T-helper 2 cell (primary cell): ENCODE data around the gene HSPA4L.

ENCODE experiments used
- DNase-seq, 5 experiments: peaks; one replicate each; pipeline versions ENCODE4 v3.0.0 to v3.0.0-alpha.2; 2012 to 2022

Gene HSPA4L

DNA sequence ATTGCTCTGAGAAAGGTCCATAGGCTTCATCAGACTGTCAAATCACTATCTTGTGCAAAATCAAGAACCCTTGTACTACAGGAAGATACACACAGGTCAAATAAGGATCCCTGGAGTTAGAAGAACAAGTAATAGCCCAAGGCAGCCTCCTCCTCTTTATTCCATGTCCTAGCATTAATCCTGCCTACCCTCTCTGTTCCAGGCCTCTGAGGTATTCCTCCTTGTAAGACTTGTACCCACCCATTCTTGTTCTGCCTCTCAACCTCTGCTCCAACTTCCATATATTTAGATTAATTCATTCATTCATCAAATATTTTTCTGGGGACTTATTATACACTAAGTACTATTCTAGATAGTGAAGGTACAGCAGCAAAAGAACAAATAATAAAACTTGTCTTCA lies 88.2 kb downstream of the HSPA4L start:
- no peak for DNase-seq

DNA sequence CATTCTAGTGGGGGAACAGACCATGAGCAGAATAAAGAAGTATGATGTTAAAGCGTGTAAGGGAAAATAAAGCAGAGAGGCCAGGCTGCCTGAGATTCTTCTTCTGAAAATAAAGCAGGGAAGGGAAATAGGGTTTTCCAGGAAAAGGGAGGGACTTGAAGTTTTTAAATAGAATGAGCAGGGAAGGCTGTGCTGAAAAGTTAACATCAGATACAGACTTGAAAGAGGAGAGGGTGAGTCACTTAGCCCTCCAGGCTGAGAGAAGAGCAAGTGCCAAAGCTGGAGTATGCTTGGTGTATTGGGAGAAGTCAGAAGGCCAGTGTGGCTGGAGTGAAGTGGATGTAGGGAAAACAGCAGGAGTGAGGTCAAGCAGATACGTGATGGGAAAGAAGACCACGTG lies 88.6 kb downstream of the HSPA4L start:
- no peak for DNase-seq

DNA sequence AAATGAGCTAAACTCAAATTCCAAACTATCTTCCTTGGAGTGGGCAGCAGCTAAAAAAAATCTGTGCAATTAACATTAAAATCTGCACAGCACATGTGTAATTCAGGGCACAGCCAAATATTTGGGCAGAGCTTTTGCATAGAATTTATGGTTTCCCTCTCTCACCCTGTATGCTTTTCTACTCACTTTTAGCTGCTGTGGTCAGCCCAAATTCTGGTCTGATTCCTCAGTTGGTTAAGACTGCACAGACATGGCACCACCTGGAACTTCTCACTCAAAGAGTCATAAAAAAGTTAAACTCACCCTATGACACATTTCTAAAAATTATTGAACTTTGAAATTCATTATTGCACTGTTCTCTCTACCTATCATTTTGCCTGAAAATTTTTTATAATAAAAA lies 93.7 kb downstream of the HSPA4L start:
- peak in 1 of 5 experiments; percentile 17 for DNase-seq

DNA sequence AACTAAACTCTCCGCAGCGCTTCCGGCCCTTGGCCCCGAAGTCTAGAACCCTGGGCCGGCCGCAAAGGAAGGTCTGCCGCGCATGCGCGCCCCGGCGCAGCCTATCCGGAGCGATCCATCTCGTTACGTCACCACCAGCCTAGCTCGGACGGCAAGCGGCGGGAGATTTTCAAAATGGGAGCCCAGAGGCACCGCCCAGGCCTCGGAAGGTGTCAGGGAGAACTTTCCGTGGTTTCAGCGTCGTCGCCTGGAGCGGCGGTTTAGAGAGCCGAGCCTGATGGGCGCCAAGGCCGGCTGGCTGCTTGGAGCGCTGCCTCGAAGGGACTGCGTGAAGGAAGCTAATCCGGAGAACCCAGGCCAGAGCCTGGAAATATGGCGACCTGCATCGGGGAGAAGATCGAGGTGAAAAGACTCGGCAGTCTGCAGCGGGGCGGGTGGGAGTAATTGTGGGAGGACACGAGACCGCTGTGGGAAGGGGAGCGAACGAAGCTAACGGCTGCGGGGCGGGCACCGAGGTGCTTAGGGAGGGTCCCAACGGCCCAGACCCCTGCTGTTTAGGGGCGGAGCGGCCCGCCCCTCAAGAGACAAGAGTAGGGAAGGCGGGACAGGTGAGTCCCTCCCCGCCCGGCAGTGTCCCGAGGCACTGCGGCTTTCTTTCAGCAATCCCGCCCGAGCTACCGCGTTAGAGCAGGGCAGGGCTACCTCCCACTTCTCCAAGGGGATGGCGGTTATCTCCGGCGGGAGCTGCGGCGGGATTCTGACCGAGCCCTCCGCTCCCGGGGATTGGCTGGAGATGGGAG lies 98.8 kb downstream of the HSPA4L start, which contains the start of gene PLK4:
TSS of gene PLK4 (plus strand) at position 131 of the 800 bp plus-strand sequence. CDS start at position 373, 242 bp downstream.
- peak; percentile 78 to 98 (median 90) for DNase-seq

DNA sequence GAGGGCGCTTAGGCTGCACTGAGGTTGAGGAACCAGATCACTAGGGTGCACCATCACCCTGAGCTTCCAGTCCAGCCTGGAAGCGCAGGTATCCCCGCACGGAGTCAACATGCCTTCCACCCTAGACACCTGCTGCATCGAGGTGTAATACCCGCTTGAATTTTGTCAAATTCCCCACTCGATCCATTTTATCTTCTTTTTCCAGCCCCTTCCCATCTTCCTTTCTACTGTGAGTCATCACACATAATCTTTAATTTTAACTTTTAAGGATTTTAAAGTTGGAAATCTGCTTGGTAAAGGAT lies 99.4 kb downstream of the HSPA4L start:
- DNase-seq, result no peak

DNA sequence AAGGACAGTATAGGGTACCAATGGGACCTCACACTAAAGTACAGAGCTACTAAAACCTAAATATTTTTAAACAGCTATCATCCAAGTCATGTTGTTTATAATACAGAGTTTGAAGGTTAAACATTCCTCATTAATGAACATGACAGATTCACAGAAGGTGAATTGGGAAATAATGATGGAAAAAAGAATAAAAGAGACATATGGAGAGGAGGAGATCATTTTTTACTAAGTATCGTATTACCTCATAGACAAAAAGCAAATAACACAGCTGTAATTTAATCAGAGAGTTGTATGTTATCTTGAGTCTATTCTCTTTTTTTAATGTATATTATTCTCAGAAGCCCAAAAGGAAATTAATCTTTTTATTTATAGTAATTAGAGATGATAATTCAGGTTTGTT lies 106.4 kb downstream of the HSPA4L start:
- DNase-seq, result no peak

DNA sequence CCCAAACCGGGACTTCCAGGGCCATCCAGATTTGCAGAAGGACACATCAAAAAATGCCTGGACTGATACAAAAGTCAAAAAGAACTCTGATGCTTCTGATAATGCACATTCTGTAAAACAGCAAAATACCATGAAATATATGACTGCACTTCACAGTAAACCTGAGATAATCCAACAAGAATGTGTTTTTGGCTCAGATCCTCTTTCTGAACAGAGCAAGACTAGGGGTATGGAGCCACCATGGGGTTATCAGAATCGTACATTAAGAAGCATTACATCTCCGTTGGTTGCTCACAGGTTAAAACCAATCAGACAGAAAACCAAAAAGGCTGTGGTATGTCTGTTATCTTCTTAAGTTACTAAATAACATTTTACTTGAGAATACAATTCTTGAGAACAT lies 107.8 kb downstream of the HSPA4L start:
- DNase-seq, result no peak
